OCI-LY7 (cell line): Measurements from ENCODE around the gene COL4A4. TPM values are rescaled to one million over a fixed set of nuclear protein-coding genes. Genes with fewer than 3 reads are reported as not detected.

ENCODE experiments used
- BruUV-seq: library from RNA; stranded (reverse); fragments of 400-500 nt; replicated peaks from 2 replicates; lab custom pipeline; 2021; lab: Mats Ljungman, UMichigan
- CTCF ChIA-PET: fragments of 300-600 bp; sonication (Branson Sonifier 250); formaldehyde crosslinking; loops from one replicate; lab custom pipeline; 2022; ENCODE audit warnings: antibody characterized with exemption; ENCODE audit not compliant: unreplicated experiment; lab: Charles Lee
- POLR2A ChIA-PET: fragments of 300-600 bp; sonication (Branson Sonifier 250); formaldehyde crosslinking; loops from one replicate; lab custom pipeline; 2022; ENCODE audit warnings: antibody characterized with exemption; lab: Charles Lee
- DNase-seq: peaks from one replicate; pipeline ENCODE4 v3.0.0-alpha.2; 2015; ENCODE audit warnings: low spot score
- H2AFZ ChIP-seq: fragments of 200-600 bp; sonication (generic), shearing (Covaris generic); 2 replicates; pipeline ENCODE4 v1.6.1; 2014; ENCODE audit warnings: mild to moderate bottlenecking, antibody characterized with exemption, low read length, moderate library complexity
- H3K27ac ChIP-seq: fragments of 200-600 bp; sonication (generic); 2 replicates; pipeline ENCODE4 v1.5.1; 2014; ENCODE audit warnings: mixed run types, low read depth, mild to moderate bottlenecking, moderate library complexity, low read length, inconsistent platforms; ENCODE audit not compliant: poor library complexity, severe bottlenecking
- H3K36me3 ChIP-seq: fragments of 200-600 bp; sonication (generic); 2 replicates; pipeline ENCODE4 v1.6.1; 2014; ENCODE audit warnings: mild to moderate bottlenecking, antibody characterized with exemption, low read length, moderate library complexity, mixed read lengths; ENCODE audit not compliant: insufficient read depth
- H3K4me1 ChIP-seq: fragments of 200-600 bp; sonication (generic); 2 replicates; pipeline ENCODE4 v1.5.1; 2014; ENCODE audit warnings: mild to moderate bottlenecking, low read length; ENCODE audit not compliant: insufficient read depth, poor library complexity, severe bottlenecking
- H3K4me2 ChIP-seq: fragments of 200-600 bp; sonication (generic); 2 replicates; pipeline ENCODE4 v1.6.1; 2014; ENCODE audit warnings: mild to moderate bottlenecking, low read length
- H3K4me3 ChIP-seq: fragments of 200-600 bp; sonication (generic); 2 replicates; pipeline ENCODE4 v1.5.1; 2014; ENCODE audit warnings: mild to moderate bottlenecking, low read depth, low read length; ENCODE audit not compliant: poor library complexity, severe bottlenecking
- H3K79me2 ChIP-seq: fragments of 200-600 bp; sonication (generic); 2 replicates; pipeline ENCODE4 v1.6.1; 2016; ENCODE audit warnings: low read depth, mild to moderate bottlenecking, low read length, moderate library complexity, mixed read lengths; ENCODE audit not compliant: insufficient read depth
- H3K9me2 ChIP-seq: fragments of 200-600 bp; sonication (generic); 2 replicates; pipeline ENCODE4 v1.6.1; 2016; ENCODE audit warnings: mild to moderate bottlenecking, low read length, mixed read lengths; ENCODE audit not compliant: insufficient read depth
- H3K9me3 ChIP-seq: fragments of 200-600 bp; sonication (generic); 2 replicates; pipeline ENCODE4 v1.6.1; 2014; ENCODE audit warnings: mild to moderate bottlenecking, mixed run types, low read length, mixed read lengths
- H4K20me1 ChIP-seq: fragments of 200-600 bp; sonication (generic); 2 replicates; pipeline ENCODE4 v1.6.1; 2014; ENCODE audit warnings: mild to moderate bottlenecking, antibody characterized with exemption, low read length, moderate library complexity, mixed read lengths; ENCODE audit not compliant: insufficient read depth
- EZH2phosphoT487 ChIP-seq: fragments of 200-600 bp; sonication (generic); IDR thresholded peaks from 2 replicates; pipeline ENCODE4 v1.6.1; 2018; ENCODE audit warnings: low read depth, borderline replicate concordance, mild to moderate bottlenecking, mixed run types, antibody characterized with exemption, low read length, moderate library complexity, mixed read lengths
- intact Hi-C: fragments of 100-400 bp; cut with micrococcal nuclease; formaldehyde crosslinking; loops from one replicate; pipeline ENCODE4 v1.10.0; 2022; ENCODE audit not compliant: unreplicated experiment
- total RNA-seq, 2 experiments: library from RNA; depleted of rRNA in 1 of 2; stranded (reverse); fragments of >200 nt in 1 of 2; shearing (Covaris generic) in 1 of 2; gene quantifications; 2 replicates each; pipeline ENCODE4 v1.2.3, GENCODE V29; 2014 to 2022
- TF ChIP-seq, protein P1 (sequence below): fragments of 200-600 bp; sonication (generic); conservative IDR thresholded peaks from 2 replicates; pipeline ENCODE4 v1.5.1; 2014; ENCODE audit warnings: mild to moderate bottlenecking, antibody characterized with exemption, low read length, moderate library complexity, mixed read lengths

COL4A4 gene
- total RNA-seq, 2 experiments from 2014 or later = 0.16 to 7.0 TPM

DNA sequence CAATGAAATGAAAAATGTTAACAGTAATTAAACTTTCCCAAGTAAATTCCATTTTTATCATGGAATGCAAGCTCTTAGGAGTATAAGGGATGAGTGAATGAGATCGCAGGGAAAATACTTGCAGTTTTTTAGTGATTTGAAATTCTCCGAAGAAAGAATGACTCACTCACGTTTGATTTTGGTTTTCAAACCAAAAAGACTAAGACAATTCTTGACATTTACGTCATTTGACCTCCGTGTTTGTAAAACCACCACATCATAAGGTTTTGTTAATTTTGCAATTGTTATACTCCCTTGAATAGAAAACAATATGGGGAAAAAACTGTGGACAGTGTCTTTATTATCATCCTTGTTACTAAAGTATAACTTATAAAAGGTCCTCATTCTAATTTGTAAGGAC lies 29.4 kb downstream of the COL4A4 start:
- Histone ChIP-seq H3K4me3 (no peak overlapping the region), H3K9me2 (no peaks in the 10 kb centered on the region), H3K79me2 (no peaks in the 10 kb centered on the region), H3K9me3 (no peaks in the 10 kb centered on the region), H3K36me3 (no peaks in the 10 kb centered on the region), H4K20me1 (no peaks in the 10 kb centered on the region), H3K4me1 (no peaks in the 10 kb centered on the region), H3K27ac (no peak overlapping the region), H2AFZ (no peak overlapping the region), H3K4me2 (no peak overlapping the region)
- TF ChIP-seq, protein P1, sequence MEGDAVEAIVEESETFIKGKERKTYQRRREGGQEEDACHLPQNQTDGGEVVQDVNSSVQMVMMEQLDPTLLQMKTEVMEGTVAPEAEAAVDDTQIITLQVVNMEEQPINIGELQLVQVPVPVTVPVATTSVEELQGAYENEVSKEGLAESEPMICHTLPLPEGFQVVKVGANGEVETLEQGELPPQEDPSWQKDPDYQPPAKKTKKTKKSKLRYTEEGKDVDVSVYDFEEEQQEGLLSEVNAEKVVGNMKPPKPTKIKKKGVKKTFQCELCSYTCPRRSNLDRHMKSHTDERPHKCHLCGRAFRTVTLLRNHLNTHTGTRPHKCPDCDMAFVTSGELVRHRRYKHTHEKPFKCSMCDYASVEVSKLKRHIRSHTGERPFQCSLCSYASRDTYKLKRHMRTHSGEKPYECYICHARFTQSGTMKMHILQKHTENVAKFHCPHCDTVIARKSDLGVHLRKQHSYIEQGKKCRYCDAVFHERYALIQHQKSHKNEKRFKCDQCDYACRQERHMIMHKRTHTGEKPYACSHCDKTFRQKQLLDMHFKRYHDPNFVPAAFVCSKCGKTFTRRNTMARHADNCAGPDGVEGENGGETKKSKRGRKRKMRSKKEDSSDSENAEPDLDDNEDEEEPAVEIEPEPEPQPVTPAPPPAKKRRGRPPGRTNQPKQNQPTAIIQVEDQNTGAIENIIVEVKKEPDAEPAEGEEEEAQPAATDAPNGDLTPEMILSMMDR = no peak
- TF ChIP-seq EZH2phosphoT487 = no peak
- ChIA-PET POLR2A (interaction anchor here (0.5 to 1.2 kb wide), 2 partner anchors 10 to 1745 kb away, joined by 3 to 4 read pairs; no protein-coding TSS in a partner anchor), CTCF (no interaction called here)
- DNase-seq = no peak
- intact Hi-C loops = no loop called here
- no TSS peak for BruUV-seq

DNA sequence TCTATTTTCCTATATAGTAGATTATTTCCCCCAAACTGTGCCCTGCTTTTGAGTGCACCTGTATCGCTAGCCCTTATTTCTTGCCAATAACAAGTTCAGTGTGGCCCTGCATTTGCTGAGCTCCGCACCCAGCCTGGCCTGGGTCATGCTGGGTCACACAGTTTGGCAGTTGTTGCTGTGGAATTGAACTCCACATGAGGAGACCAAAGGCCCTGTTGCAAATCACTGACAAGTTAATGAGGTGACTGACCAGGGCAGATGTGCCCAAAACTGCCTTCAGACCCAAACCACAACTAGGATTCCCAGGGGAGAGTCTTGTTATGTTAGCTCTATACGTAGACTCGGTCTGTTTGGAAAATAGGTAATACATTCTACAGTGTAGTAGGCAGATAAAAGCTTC lies 31.0 kb downstream of the COL4A4 start:
- Histone ChIP-seq H3K4me3 (no peak overlapping the region), H2AFZ (no peak overlapping the region), H3K27ac (no peak overlapping the region), H3K4me2 (no peak overlapping the region), H3K9me2 (no peaks in the 10 kb centered on the region), H3K4me1 (no peaks in the 10 kb centered on the region), H4K20me1 (no peaks in the 10 kb centered on the region), H3K79me2 (no peaks in the 10 kb centered on the region), H3K36me3 (no peaks in the 10 kb centered on the region), H3K9me3 (no peaks in the 10 kb centered on the region)
- ChIA-PET CTCF (no interaction called here), POLR2A (interaction anchor here (0.5 to 1.8 kb wide), 2 partner anchors 13 to 1259 kb away, joined by 3 to 6 read pairs; no protein-coding TSS in a partner anchor)
- TF ChIP-seq, protein P1 = no peak
- no peak for TF ChIP-seq EZH2phosphoT487
- DNase-seq = no peak
- intact Hi-C loops = no loop called here
- BruUV-seq = no TSS peak

DNA sequence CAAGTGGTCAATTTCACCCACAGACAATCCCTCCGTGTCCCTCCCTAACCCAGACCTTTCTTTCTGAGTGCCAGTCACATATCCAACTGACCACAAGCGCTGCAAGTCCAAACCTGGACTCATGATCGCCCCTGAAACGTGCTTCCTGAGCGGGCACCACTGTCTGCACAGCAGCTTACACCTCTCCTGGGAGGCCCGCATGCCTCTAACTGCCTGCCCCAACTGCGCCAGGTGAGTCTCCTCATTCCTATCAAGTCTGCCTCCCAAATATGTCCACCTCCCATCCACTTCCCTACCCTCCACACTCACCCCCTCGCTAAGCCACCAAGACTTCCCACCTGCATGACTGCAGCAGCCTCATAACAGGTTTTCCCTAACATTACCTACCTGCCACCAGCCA lies 33.4 kb downstream of the COL4A4 start:
- Histone ChIP-seq H3K4me2 (no peak overlapping the region), H3K4me3 (no peak overlapping the region), H3K4me1 (no peaks in the 10 kb centered on the region), H3K9me2 (no peaks in the 10 kb centered on the region), H3K36me3 (no peaks in the 10 kb centered on the region), H2AFZ (no peak overlapping the region), H3K9me3 (no peaks in the 10 kb centered on the region), H3K79me2 (no peaks in the 10 kb centered on the region), H4K20me1 (no peaks in the 10 kb centered on the region), H3K27ac (no peak overlapping the region)
- TF ChIP-seq, protein P1 = no peak
- no peak for TF ChIP-seq EZH2phosphoT487
- POLR2A ChIA-PET = no interaction called here
- BruUV-seq = no TSS peak
- CTCF ChIA-PET = interaction anchor here (1.2 kb wide), 1 partner anchor 108 kb away, joined by 3 read pairs; no protein-coding TSS in a partner anchor
- no peak for DNase-seq
- intact Hi-C loops = loop anchor here (1.0 kb wide), 1 partner anchor 108 kb away; no protein-coding TSS in a partner anchor
